Activated T-cell treated with anti-CD3 and anti-CD28 coated beads, Interleukin-2, amount 50 U/mL, for 24 hours (primary cell): Measurements from ENCODE around the gene NUDT16.

Experiments
- DNase-seq: peaks from one replicate; pipeline ENCODE4 v3.0.0-alpha.2; 2020
- H3K27ac Mint-ChIP-seq: 2 replicates; pipeline ENCODE4 v1.8.0; 2020; ENCODE audit warnings: mild to moderate bottlenecking, mixed read lengths
- H3K27me3 Mint-ChIP-seq: 2 replicates; pipeline ENCODE4 v1.8.0; 2020; ENCODE audit warnings: mixed read lengths
- H3K36me3 Mint-ChIP-seq: 2 replicates; pipeline ENCODE4 v1.8.0; 2020; ENCODE audit warnings: low read depth, mixed read lengths
- H3K4me1 Mint-ChIP-seq: 2 replicates; pipeline ENCODE4 v1.8.0; 2020; ENCODE audit warnings: low read depth, mixed read lengths
- H3K4me3 Mint-ChIP-seq: 2 replicates; pipeline ENCODE4 v1.8.0; 2020; ENCODE audit warnings: mild to moderate bottlenecking, moderate library complexity, mixed read lengths
- H3K9me3 Mint-ChIP-seq: 2 replicates; pipeline ENCODE4 v1.8.0; 2020; ENCODE audit warnings: mixed read lengths

The NUDT16 gene

GRCh38 chr3:131397889-131398288 lies 16.3 kb downstream of the NUDT16 start:
- H3K36me3 Mint-ChIP-seq: no peaks in the 10 kb centered on the region
- no peak overlapping the region for H3K4me3 Mint-ChIP-seq
- H3K27me3 Mint-ChIP-seq: no peaks in the 10 kb centered on the region
- no peaks in the 10 kb centered on the region for H3K9me3 Mint-ChIP-seq
- H3K4me1 Mint-ChIP-seq: peaks cover 1% of the 10 kb centered on the region
- H3K27ac Mint-ChIP-seq: no peak overlapping the region
- DNase-seq: no peak

DNA sequence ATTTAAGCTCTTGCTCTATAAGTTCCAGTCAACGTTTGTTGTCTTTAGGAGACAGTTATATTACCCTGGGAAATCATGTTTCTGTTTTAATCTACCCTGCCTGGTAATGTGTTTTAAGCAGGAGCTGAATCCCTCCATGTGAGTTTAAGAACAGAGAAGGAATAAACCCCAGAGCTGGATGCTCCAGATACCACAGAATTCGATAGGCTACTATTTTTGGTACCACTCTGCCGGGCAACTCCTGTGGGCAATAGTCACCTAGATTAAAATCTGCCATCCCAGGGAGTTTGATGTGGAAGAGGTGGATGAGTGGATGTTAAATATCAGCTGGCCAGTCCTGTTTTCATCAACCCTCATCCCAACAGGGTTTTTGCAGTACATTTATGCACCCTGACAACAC lies 20.4 kb downstream of the NUDT16 start:
- Mint-ChIP-seq H3K9me3 (no peaks in the 10 kb centered on the region), H3K4me3 (no peak overlapping the region), H3K36me3 (no peaks in the 10 kb centered on the region), H3K27me3 (no peaks in the 10 kb centered on the region), H3K4me1 (peaks cover 1% of the 10 kb centered on the region), H3K27ac (no peak overlapping the region)
- DNase-seq: no peak

- peaks cover 2% of the 10 kb centered on the region for H3K27me3 Mint-ChIP-seq
- no peak for DNase-seq
- H3K36me3 Mint-ChIP-seq: no peaks in the 10 kb centered on the region
- no peak overlapping the region for H3K27ac Mint-ChIP-seq
- H3K4me1 Mint-ChIP-seq: peaks cover 1% of the 10 kb centered on the region
- H3K4me3 Mint-ChIP-seq: no peak overlapping the region
- H3K9me3 Mint-ChIP-seq: no peaks in the 10 kb centered on the region
Measured at GRCh38 chr3:131402391-131403039, 20.9 kb downstream of the NUDT16 start.

GRCh38 chr3:131403216-131403895 lies 21.8 kb downstream of the NUDT16 start:
- Mint-ChIP-seq H3K27ac (no peak overlapping the region), H3K9me3 (no peaks in the 10 kb centered on the region), H3K27me3 (peaks cover 6% of the 10 kb centered on the region), H3K4me1 (peaks cover 1% of the 10 kb centered on the region), H3K36me3 (no peaks in the 10 kb centered on the region), H3K4me3 (no peak overlapping the region)
- DNase-seq: no peak

- Mint-ChIP-seq H3K4me3 (no peak overlapping the region), H3K27me3 (peaks cover 6% of the 10 kb centered on the region), H3K9me3 (no peaks in the 10 kb centered on the region), H3K4me1 (peaks cover 1% of the 10 kb centered on the region), H3K36me3 (no peaks in the 10 kb centered on the region), H3K27ac (no peak overlapping the region)
- DNase-seq: no peak
Measured at GRCh38 chr3:131405411-131405810, 23.8 kb downstream of the NUDT16 start.

GRCh38 chr3:131406274-131406673 lies 24.7 kb downstream of the NUDT16 start:
- Mint-ChIP-seq H3K9me3 (no peaks in the 10 kb centered on the region), H3K36me3 (no peaks in the 10 kb centered on the region), H3K4me1 (peaks cover 1% of the 10 kb centered on the region), H3K27ac (no peak overlapping the region), H3K27me3 (peaks cover 8% of the 10 kb centered on the region), H3K4me3 (no peak overlapping the region)
- DNase-seq: no peak

DNA sequence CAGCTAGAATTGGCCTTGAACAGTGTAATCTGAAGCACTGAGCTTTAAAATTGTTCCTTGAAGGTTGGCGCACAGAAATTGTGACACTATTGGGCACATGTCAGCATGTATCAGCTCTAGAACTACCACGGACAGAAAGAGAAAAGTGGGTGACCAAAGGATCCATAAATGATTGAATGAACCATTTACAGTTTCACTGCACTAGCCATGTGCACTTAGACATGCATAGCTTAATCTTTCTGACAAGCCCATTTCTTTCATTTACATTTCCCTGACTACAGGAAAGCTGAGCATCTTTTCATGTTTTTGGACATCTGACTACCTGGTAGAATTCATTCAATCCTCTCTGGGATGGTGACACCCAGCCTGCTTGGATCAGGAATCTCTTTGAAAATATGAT lies 36.2 kb downstream of the NUDT16 start:
- no peak for DNase-seq
- H3K36me3 Mint-ChIP-seq: no peaks in the 10 kb centered on the region
- no peaks in the 10 kb centered on the region for H3K27me3 Mint-ChIP-seq
- no peak overlapping the region for H3K4me3 Mint-ChIP-seq
- no peak overlapping the region for H3K27ac Mint-ChIP-seq
- peaks cover 5% of the 10 kb centered on the region for H3K9me3 Mint-ChIP-seq
- no peaks in the 10 kb centered on the region for H3K4me1 Mint-ChIP-seq

GRCh38 chr3:131421301-131421700 lies 39.7 kb downstream of the NUDT16 start:
- no peak for DNase-seq
- H3K9me3 Mint-ChIP-seq: no peaks in the 10 kb centered on the region
- no peak overlapping the region for H3K4me3 Mint-ChIP-seq
- H3K27me3 Mint-ChIP-seq: no peaks in the 10 kb centered on the region
- H3K27ac Mint-ChIP-seq: no peak overlapping the region
- no peaks in the 10 kb centered on the region for H3K4me1 Mint-ChIP-seq
- no peaks in the 10 kb centered on the region for H3K36me3 Mint-ChIP-seq

GRCh38 chr3:131421957-131422498 lies 40.5 kb downstream of the NUDT16 start:
- Mint-ChIP-seq H3K36me3 (no peaks in the 10 kb centered on the region), H3K4me3 (no peak overlapping the region), H3K27ac (no peak overlapping the region), H3K4me1 (no peaks in the 10 kb centered on the region), H3K9me3 (no peaks in the 10 kb centered on the region), H3K27me3 (no peaks in the 10 kb centered on the region)
- no peak for DNase-seq

- no peak for DNase-seq
- no peaks in the 10 kb centered on the region for H3K27me3 Mint-ChIP-seq
- H3K9me3 Mint-ChIP-seq: no peaks in the 10 kb centered on the region
- no peak overlapping the region for H3K27ac Mint-ChIP-seq
- no peaks in the 10 kb centered on the region for H3K4me1 Mint-ChIP-seq
- no peaks in the 10 kb centered on the region for H3K36me3 Mint-ChIP-seq
- H3K4me3 Mint-ChIP-seq: no peak overlapping the region
Measured at GRCh38 chr3:131427226-131427625, 45.7 kb downstream of the NUDT16 start.

DNA sequence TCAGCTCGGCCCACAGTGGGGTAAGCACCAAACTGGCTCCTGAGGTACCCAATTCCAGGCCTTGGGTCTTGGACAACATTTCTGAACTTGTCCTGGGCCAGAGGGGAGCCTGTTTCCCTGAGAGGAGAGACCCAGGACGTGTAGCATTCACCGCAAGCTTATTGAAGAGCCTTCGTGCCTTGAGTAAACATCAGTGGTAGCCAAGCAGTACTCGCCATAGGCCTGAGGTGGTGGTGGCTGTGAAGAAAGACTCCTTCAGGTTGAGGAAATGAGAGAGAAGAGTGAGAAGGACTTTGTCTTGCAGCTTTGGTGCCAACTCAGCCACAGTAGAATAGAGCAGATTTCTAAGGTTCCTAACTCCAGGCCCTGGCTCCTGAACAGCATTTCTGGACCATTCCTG lies 50.2 kb downstream of the NUDT16 start:
- H3K4me1 Mint-ChIP-seq: no peaks in the 10 kb centered on the region
- no peak for DNase-seq
- H3K4me3 Mint-ChIP-seq: no peak overlapping the region
- no peaks in the 10 kb centered on the region for H3K36me3 Mint-ChIP-seq
- H3K27ac Mint-ChIP-seq: no peak overlapping the region
- peaks cover 3% of the 10 kb centered on the region for H3K27me3 Mint-ChIP-seq
- no peaks in the 10 kb centered on the region for H3K9me3 Mint-ChIP-seq

DNA sequence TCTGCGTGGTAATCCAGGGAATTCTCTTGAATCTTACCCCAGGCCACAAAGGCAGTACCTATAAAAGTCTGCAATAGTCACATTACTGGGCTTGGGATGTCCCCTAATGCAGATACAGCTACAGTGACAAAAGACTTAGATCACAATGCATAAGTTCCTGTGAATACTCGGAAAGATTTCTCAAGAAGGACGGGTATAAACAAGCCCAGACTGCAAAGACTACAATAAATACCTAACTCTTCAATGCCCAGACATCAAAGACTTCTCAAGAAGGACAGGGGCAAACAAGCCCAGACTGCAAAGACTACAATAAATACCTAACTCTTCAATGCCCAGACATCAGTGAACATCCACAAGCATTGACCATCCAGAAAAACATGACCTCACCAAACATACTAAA lies 50.9 kb downstream of the NUDT16 start:
- H3K27ac Mint-ChIP-seq: no peak overlapping the region
- no peaks in the 10 kb centered on the region for H3K9me3 Mint-ChIP-seq
- peaks cover 3% of the 10 kb centered on the region for H3K27me3 Mint-ChIP-seq
- DNase-seq: no peak
- no peak overlapping the region for H3K4me3 Mint-ChIP-seq
- no peaks in the 10 kb centered on the region for H3K4me1 Mint-ChIP-seq
- no peaks in the 10 kb centered on the region for H3K36me3 Mint-ChIP-seq

DNA sequence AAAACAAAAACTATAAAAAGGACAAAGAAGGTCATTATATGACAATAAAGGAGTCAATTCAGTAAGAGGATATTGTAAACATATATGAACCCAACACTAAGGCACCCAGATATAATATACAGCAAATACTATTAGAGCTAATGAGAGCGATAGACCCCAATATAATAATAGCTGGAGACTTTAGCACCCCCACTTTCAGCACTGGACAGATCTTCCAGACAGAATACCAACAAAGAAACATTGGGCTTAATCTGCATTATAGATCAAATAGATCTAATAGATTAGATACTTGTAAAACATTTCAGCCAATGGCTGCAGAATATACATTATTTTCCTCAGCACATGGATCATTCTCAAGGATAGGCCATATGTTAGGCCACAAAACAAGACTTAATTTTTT lies 53.4 kb downstream of the NUDT16 start:
- DNase-seq: no peak
- H3K36me3 Mint-ChIP-seq: no peaks in the 10 kb centered on the region
- H3K4me1 Mint-ChIP-seq: no peaks in the 10 kb centered on the region
- no peaks in the 10 kb centered on the region for H3K9me3 Mint-ChIP-seq
- H3K4me3 Mint-ChIP-seq: no peak overlapping the region
- H3K27ac Mint-ChIP-seq: no peak overlapping the region
- H3K27me3 Mint-ChIP-seq: peaks cover 3% of the 10 kb centered on the region
